Neutrophil (primary cell): Measurements from ENCODE around the gene TOP2B.

Experiments
- H3K27ac ChIP-seq: fragments of 200-600 bp; sonication (generic); 2 replicates; pipeline ENCODE4 v1.5.1; 2016; ENCODE audit warnings: mild to moderate bottlenecking, moderate library complexity
- H3K27me3 ChIP-seq: fragments of 200-600 bp; sonication (generic); 2 replicates; pipeline ENCODE4 v1.6.0; 2016; ENCODE audit warnings: mild to moderate bottlenecking
- H3K36me3 ChIP-seq: fragments of 200-600 bp; sonication (generic); 2 replicates; pipeline ENCODE4 v1.5.1; 2017
- H3K4me1 ChIP-seq, 2 experiments: fragments of 200-600 bp in 1 of 2; sonication (generic) in 1 of 2; 1 replicate in 1 of 2; 2 replicates in 1 of 2; pipeline versions ENCODE4 v1.5.1 to v1.6.1; 2013 to 2016; ENCODE audit warnings: low read depth in 1 of 2, low read length in 1 of 2, mild to moderate bottlenecking in 1 of 2, moderate library complexity in 1 of 2; ENCODE audit not compliant: control insufficient read depth in 1 of 2, insufficient read depth in 1 of 2
- H3K4me3 ChIP-seq, 2 experiments: fragments of 200-600 bp in 1 of 2; sonication (generic) in 1 of 2; 1 replicate in 1 of 2; 2 replicates in 1 of 2; pipeline ENCODE4 v1.5.1; 2013 to 2016; ENCODE audit warnings: low read depth in 1 of 2, low read length in 1 of 2, mild to moderate bottlenecking in 1 of 2, moderate library complexity in 1 of 2
- H3K9me3 ChIP-seq: fragments of 200-600 bp; sonication (generic); 2 replicates; pipeline ENCODE4 v1.5.1; 2016
- TF ChIP-seq, protein P1 (sequence below): fragments of 200-600 bp; sonication (generic); IDR thresholded peaks from 2 replicates; pipeline ENCODE4 v1.5.1; 2016; ENCODE audit warnings: antibody characterized with exemption

The TOP2B gene

GRCh38 chr3:25567388-25567787, 97.3 kb downstream of the TOP2B start:
- Histone ChIP-seq H3K4me1 (no peaks in the 10 kb centered on the region), H3K4me3 (no peak overlapping the region), H3K27me3 (no peaks in the 10 kb centered on the region), H3K27ac (no peak overlapping the region), H3K9me3 (no peaks in the 10 kb centered on the region), H3K36me3 (no peaks in the 10 kb centered on the region)
- TF ChIP-seq, protein P1, sequence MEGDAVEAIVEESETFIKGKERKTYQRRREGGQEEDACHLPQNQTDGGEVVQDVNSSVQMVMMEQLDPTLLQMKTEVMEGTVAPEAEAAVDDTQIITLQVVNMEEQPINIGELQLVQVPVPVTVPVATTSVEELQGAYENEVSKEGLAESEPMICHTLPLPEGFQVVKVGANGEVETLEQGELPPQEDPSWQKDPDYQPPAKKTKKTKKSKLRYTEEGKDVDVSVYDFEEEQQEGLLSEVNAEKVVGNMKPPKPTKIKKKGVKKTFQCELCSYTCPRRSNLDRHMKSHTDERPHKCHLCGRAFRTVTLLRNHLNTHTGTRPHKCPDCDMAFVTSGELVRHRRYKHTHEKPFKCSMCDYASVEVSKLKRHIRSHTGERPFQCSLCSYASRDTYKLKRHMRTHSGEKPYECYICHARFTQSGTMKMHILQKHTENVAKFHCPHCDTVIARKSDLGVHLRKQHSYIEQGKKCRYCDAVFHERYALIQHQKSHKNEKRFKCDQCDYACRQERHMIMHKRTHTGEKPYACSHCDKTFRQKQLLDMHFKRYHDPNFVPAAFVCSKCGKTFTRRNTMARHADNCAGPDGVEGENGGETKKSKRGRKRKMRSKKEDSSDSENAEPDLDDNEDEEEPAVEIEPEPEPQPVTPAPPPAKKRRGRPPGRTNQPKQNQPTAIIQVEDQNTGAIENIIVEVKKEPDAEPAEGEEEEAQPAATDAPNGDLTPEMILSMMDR: no peak

GRCh38 chr3:25566358-25566920, 98.3 kb downstream of the TOP2B start:
- TF ChIP-seq, protein P1: no peak
- no peaks in the 10 kb centered on the region for H3K9me3 ChIP-seq
- H3K27ac ChIP-seq: no peak overlapping the region
- H3K36me3 ChIP-seq: no peaks in the 10 kb centered on the region
- H3K4me3 ChIP-seq: no peak overlapping the region
- H3K27me3 ChIP-seq: no peaks in the 10 kb centered on the region
- H3K4me1 ChIP-seq: no peaks in the 10 kb centered on the region

- no peaks in the 10 kb centered on the region for H3K36me3 ChIP-seq
- H3K4me1 ChIP-seq: no peaks in the 10 kb centered on the region
Measured at GRCh38 chr3:25565807-25566206, 98.9 kb downstream of the TOP2B start.

GRCh38 chr3:25564075-25564474, 100.6 kb downstream of the TOP2B start:
- Histone ChIP-seq H3K36me3 (no peaks in the 10 kb centered on the region), H3K27ac (no peak overlapping the region), H3K9me3 (no peaks in the 10 kb centered on the region), H3K4me1 (no peaks in the 10 kb centered on the region), H3K27me3 (no peaks in the 10 kb centered on the region), H3K4me3 (no peak overlapping the region)
- TF ChIP-seq, protein P1: no peak

More at GRCh38 chr3:25565807-25566206, 98.9 kb downstream of the TOP2B start:
- TF ChIP-seq, protein P1: no peak
- Histone ChIP-seq H3K27me3 (no peaks in the 10 kb centered on the region), H3K4me3 (no peak overlapping the region), H3K27ac (no peak overlapping the region), H3K9me3 (no peaks in the 10 kb centered on the region)

DNA sequence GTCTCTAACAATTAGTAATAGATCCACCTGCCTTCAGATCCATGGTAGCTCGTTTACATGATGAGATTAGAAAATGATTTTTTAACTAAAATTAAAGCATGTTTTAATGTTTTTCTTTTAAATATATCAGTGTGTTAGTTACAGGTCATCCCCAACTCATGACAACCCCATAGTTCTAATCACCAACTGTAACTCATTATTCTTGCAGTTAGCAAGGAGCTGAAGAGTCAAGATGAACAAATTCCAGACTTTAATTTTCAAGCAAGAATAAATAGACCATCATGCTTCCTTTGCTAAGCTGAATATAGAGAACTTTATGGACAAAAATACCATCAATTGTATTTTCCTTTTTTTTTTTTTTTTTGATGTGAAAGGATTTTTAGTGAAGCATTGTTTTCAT, 101.1 kb downstream of the TOP2B start:
- Histone ChIP-seq H3K27me3 (no peaks in the 10 kb centered on the region), H3K36me3 (no peaks in the 10 kb centered on the region), H3K9me3 (no peaks in the 10 kb centered on the region), H3K4me1 (no peaks in the 10 kb centered on the region), H3K4me3 (no peak overlapping the region), H3K27ac (no peak overlapping the region)
- TF ChIP-seq, protein P1: no peak

- no peak overlapping the region for H3K4me3 ChIP-seq
- no peaks in the 10 kb centered on the region for H3K27me3 ChIP-seq
- H3K27ac ChIP-seq: no peak overlapping the region
- H3K36me3 ChIP-seq: no peaks in the 10 kb centered on the region
- TF ChIP-seq, protein P1: no peak
- H3K9me3 ChIP-seq: no peaks in the 10 kb centered on the region
- no peaks in the 10 kb centered on the region for H3K4me1 ChIP-seq
Measured at GRCh38 chr3:25558796-25559195, 105.9 kb downstream of the TOP2B start.
